LHCN-M2 (cell line): ENCODE measurements around the gene M1AP. TPM values are rescaled to one million over a fixed set of nuclear protein-coding genes. Genes with fewer than 3 reads are reported as not detected.

Source experiments
- total RNA-seq: library from RNA; depleted of rRNA; stranded (reverse); fragments of >200 nt; gene quantifications from 2 replicates; pipeline ENCODE4 v1.2.3, GENCODE V29; 2014; rRNA removed

M1AP gene
- total RNA-seq, 1 experiment from 2014 or later, result not detected

Other genes starting within 250 kb of the M1AP start
- 0.63 and 1.5 TPM in 2 replicates for gene C2orf81, start 226.7 kb downstream of the M1AP start, total RNA-seq
- gene WDR54, start 226.6 kb downstream of the M1AP start, total RNA-seq, result 40.0 and 55.8 TPM in 2 replicates
- 36.2 and 51.4 TPM in 2 replicates for gene RTKN, start 206.4 kb downstream of the M1AP start, total RNA-seq
- gene INO80B, start 193.2 kb downstream of the M1AP start, total RNA-seq, result 5.6 and 23.2 TPM in 2 replicates
- 58.6 and 65.4 TPM in 2 replicates for gene WBP1, start 189.9 kb downstream of the M1AP start, total RNA-seq
- gene MOGS, start 182.9 kb downstream of the M1AP start, total RNA-seq, result 40.8 and 41.6 TPM in 2 replicates
- 23.7 and 26.7 TPM in 2 replicates for gene MRPL53, start 175.7 kb downstream of the M1AP start, total RNA-seq
- 13.1 and 13.7 TPM in 2 replicates for gene CCDC142, start 165.3 kb downstream of the M1AP start, total RNA-seq
- 22.4 and 24.2 TPM in 2 replicates for gene TTC31, start 165.2 kb downstream of the M1AP start, total RNA-seq
- gene LBX2, start 148.7 kb downstream of the M1AP start, total RNA-seq, result 1.2 and 1.6 TPM in 2 replicates
- gene PCGF1, start 140.6 kb downstream of the M1AP start, total RNA-seq, result 29.4 and 29.6 TPM in 2 replicates
- gene TLX2, start 133.9 kb downstream of the M1AP start, total RNA-seq, result 0.46 and 1.1 TPM in 2 replicates
- gene DQX1, start 122.1 kb downstream of the M1AP start, total RNA-seq, result not detected in 2 replicates
- gene AUP1, start 118.6 kb downstream of the M1AP start, total RNA-seq, result 140 TPM in 2 replicates
- gene HTRA2, start 118.4 kb downstream of the M1AP start, total RNA-seq, result 40.9 and 43.2 TPM in 2 replicates
- gene LOXL3, start 94.4 kb downstream of the M1AP start, total RNA-seq, result 9.9 and 11.7 TPM in 2 replicates
- gene DOK1, start 93.6 kb downstream of the M1AP start, total RNA-seq, result 25.1 and 33.5 TPM in 2 replicates
- gene SEMA4F, start 5.9 kb upstream of the M1AP start, total RNA-seq, result 8.8 and 11.3 TPM in 2 replicates
- 8.5 and 9.8 TPM in 2 replicates for gene HK2, start 185.8 kb upstream of the M1AP start, total RNA-seq